Activated CD8-positive, alpha-beta memory T cell treated with anti-CD3 and anti-CD28 coated beads for 48 hours (primary cell): Measurements from ENCODE around the gene ACYP2.
"Not testable (repeated sequence)": the region's sequence is repeated elsewhere in the genome, so short reads cannot be mapped to it uniquely, and the experiment has no call there.

Experiments
- DNase-seq, 3 experiments: peaks; one replicate each; pipeline ENCODE4 v3.0.0-alpha.2; 2020; ENCODE audit warnings: low read depth in 2 of 3, low spot score in 2 of 3

Gene ACYP2

GRCh38 chr2:54097124-54097523, 18.3 kb upstream of the ACYP2 start:
- DNase-seq: no peak

- no peak for DNase-seq
Measured at GRCh38 chr2:54099370-54099769, 16.0 kb upstream of the ACYP2 start.

- no peak for DNase-seq
Measured at GRCh38 chr2:54099829-54100585, 15.4 kb upstream of the ACYP2 start.

- DNase-seq: no peak
Measured at GRCh38 chr2:54100772-54101171, 14.6 kb upstream of the ACYP2 start.

- DNase-seq: no peak
Measured at GRCh38 chr2:54103454-54104314, 11.7 kb upstream of the ACYP2 start.

- DNase-seq: no peak
Measured at GRCh38 chr2:54106631-54107454, 8.6 kb upstream of the ACYP2 start.

GRCh38 chr2:54107455-54107764, 8.0 kb upstream of the ACYP2 start:
- no peak for DNase-seq

GRCh38 chr2:54107903-54108615, 7.4 kb upstream of the ACYP2 start:
- no peak for DNase-seq

GRCh38 chr2:54109848-54110247, 5.6 kb upstream of the ACYP2 start:
- DNase-seq: no peak

GRCh38 chr2:54114479-54114878, 936 bp upstream of the ACYP2 start:
- DNase-seq: not testable (repeated sequence)

- no peak for DNase-seq
Measured at GRCh38 chr2:54114936-54115283, 505 bp upstream of the ACYP2 start.

GRCh38 chr2:54116598-54116997, 1.2 kb downstream of the ACYP2 start:
- DNase-seq: not testable (repeated sequence)

- no peak for DNase-seq
Measured at GRCh38 chr2:54120950-54121349, 5.5 kb downstream of the ACYP2 start.

GRCh38 chr2:54122171-54122935, 6.9 kb downstream of the ACYP2 start:
- DNase-seq: no peak

- no peak for DNase-seq
Measured at GRCh38 chr2:54122939-54123338, 7.5 kb downstream of the ACYP2 start.

- not testable (repeated sequence) for DNase-seq
Measured at GRCh38 chr2:54127174-54127573, 11.8 kb downstream of the ACYP2 start.

- DNase-seq: no peak
Measured at GRCh38 chr2:54133056-54133455, 17.6 kb downstream of the ACYP2 start.

- no peak for DNase-seq
Measured at GRCh38 chr2:54139210-54139609, 23.8 kb downstream of the ACYP2 start.

GRCh38 chr2:54143780-54144179, 28.4 kb downstream of the ACYP2 start:
- no peak for DNase-seq

GRCh38 chr2:54148391-54148790, 33.0 kb downstream of the ACYP2 start:
- no peak for DNase-seq
